Measurements from ENCODE around the gene DMD. TPM values are rescaled to one million over a fixed set of nuclear protein-coding genes. Genes with fewer than 3 reads are reported as not detected.

Gene DMD
- total RNA-seq, 2 donors from 2014 or later, result 19.6 to 24.9 TPM

DNA sequence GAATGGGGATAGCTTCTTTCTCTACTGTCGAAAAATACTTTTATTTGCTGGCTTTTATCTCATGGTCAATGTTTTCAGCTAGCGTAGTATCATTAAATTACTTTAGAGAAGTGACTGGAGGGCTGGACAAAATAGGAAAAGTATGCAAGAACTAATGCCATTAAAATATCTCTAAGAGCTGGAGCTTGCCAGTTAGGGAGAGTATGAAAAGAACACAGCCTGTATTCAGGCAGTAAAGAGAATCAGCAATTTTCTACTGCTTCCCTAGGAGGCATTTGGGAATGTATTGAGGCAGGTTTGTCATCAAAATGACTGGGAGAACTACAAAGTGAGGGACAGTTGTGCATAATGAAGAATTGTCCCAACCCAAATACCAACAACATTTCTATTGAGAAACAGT, 2096.5 kb downstream of the DMD start:
- no peak overlapping the region for H3K27ac Mint-ChIP-seq
- H3K9me3 ChIP-seq (ENCODE audit: control insufficient read depth, low read length), result no peaks in the 10 kb centered on the region
- WGBS, 2 experiments (ENCODE audit: insufficient coverage in 1 of 2, insufficient read length in 1 of 2), result 100% methylated on average over 2 of the region's 2 CpGs; no CpG with 5 or more reads in 1 of the 2 experiments

DNA sequence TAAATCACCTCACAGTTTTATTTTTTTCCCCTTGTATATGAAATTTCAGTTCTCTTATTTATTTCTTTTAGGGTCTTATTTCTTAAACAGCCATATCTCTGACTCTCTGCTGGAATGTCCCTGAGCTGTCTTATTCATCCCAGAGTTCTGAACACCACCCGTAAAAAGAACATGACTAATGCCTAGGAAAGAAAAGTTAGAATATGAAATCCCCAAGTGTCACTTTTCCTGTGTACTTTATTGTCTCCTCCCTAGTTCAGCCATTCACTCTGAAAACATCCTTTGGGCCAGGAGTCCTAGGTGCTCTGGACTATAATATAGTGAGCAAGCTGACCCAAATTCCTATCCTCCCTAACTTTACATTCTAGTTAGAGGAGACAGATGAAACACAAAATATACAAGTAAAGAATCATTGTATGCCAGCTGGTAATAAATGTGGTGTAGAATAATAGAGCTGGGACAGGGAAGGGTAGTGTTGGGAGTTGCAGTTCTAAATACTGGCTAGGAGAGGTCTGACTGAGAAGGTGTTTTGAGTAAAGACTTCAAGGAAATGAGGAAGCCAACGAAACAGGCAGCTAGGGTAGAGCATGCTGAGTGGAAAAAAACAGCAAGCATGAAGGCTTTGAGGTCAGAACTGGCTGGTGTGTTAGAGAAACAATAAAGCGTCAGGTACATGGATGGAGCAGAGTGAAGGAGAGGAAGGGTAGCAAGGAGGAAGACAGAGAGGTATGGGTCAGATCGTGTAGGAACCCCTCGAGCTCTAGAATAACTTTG, 2098.9 kb downstream of the DMD start:
- Mint-ChIP-seq H3K9me3 (peaks cover 52% of the 10 kb centered on the region), H3K36me3 (ENCODE audit: low read depth) (no peaks in the 10 kb centered on the region), H3K27me3 (ENCODE audit: insufficient read depth) (peaks cover 5% of the 10 kb centered on the region), H3K4me1 (peaks cover 2% of the 10 kb centered on the region), H3K27ac (no peak overlapping the region), H3K4me3 (no peak overlapping the region)
- H3K27ac ChIP-seq (ENCODE audit: low read depth, low read length), result no peak overlapping the region
- no peaks in the 10 kb centered on the region for H3K4me1 ChIP-seq (ENCODE audit: control insufficient read depth, insufficient read depth, low read length)
- no peak overlapping the region for H3K4me3 ChIP-seq (ENCODE audit: low read length)
- no peak for DNase-seq
- no peaks in the 10 kb centered on the region for H3K36me3 ChIP-seq (ENCODE audit: control insufficient read depth, insufficient read depth, low read length)
- H3K27me3 ChIP-seq (ENCODE audit: control insufficient read depth, insufficient read depth, low read length, poor library complexity, severe bottlenecking), result no peaks in the 10 kb centered on the region
- TF ChIP-seq, protein P1, sequence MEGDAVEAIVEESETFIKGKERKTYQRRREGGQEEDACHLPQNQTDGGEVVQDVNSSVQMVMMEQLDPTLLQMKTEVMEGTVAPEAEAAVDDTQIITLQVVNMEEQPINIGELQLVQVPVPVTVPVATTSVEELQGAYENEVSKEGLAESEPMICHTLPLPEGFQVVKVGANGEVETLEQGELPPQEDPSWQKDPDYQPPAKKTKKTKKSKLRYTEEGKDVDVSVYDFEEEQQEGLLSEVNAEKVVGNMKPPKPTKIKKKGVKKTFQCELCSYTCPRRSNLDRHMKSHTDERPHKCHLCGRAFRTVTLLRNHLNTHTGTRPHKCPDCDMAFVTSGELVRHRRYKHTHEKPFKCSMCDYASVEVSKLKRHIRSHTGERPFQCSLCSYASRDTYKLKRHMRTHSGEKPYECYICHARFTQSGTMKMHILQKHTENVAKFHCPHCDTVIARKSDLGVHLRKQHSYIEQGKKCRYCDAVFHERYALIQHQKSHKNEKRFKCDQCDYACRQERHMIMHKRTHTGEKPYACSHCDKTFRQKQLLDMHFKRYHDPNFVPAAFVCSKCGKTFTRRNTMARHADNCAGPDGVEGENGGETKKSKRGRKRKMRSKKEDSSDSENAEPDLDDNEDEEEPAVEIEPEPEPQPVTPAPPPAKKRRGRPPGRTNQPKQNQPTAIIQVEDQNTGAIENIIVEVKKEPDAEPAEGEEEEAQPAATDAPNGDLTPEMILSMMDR (conservative IDR thresholded peaks at IDR 0.05), result no peak
- H3K9ac ChIP-seq (ENCODE audit: extremely low read depth, low read length, poor library complexity, severe bottlenecking), result no peak overlapping the region
- H3K9me3 ChIP-seq (ENCODE audit: control insufficient read depth, low read length), result no peaks in the 10 kb centered on the region
- 88% methylated on average over 4 of the region's 5 CpGs; no CpG with 5 or more reads in 1 of the 2 experiments for WGBS, 2 experiments (ENCODE audit: insufficient coverage in 1 of 2, insufficient read length in 1 of 2)

More for the DNA sequence above, 2096.5 kb downstream of the DMD start:
- Histone ChIP-seq H3K4me1 (ENCODE audit: control insufficient read depth, insufficient read depth, low read length) (no peaks in the 10 kb centered on the region), H3K9ac (ENCODE audit: extremely low read depth, low read length, poor library complexity, severe bottlenecking) (no peak overlapping the region), H3K27ac (ENCODE audit: low read depth, low read length) (no peak overlapping the region), H3K4me3 (ENCODE audit: low read length) (no peak overlapping the region), H3K27me3 (ENCODE audit: control insufficient read depth, insufficient read depth, low read length, poor library complexity, severe bottlenecking) (no peaks in the 10 kb centered on the region), H3K36me3 (ENCODE audit: control insufficient read depth, insufficient read depth, low read length) (no peaks in the 10 kb centered on the region)
- DNase-seq, result no peak
- H3K36me3 Mint-ChIP-seq (ENCODE audit: low read depth), result no peaks in the 10 kb centered on the region
- peaks cover 5% of the 10 kb centered on the region for H3K27me3 Mint-ChIP-seq (ENCODE audit: insufficient read depth)
- peaks cover 41% of the 10 kb centered on the region for H3K9me3 Mint-ChIP-seq
- TF ChIP-seq, protein P1 (conservative IDR thresholded peaks at IDR 0.05), result no peak
- no peaks in the 10 kb centered on the region for H3K4me1 Mint-ChIP-seq
- H3K4me3 Mint-ChIP-seq, result no peak overlapping the region

DNA sequence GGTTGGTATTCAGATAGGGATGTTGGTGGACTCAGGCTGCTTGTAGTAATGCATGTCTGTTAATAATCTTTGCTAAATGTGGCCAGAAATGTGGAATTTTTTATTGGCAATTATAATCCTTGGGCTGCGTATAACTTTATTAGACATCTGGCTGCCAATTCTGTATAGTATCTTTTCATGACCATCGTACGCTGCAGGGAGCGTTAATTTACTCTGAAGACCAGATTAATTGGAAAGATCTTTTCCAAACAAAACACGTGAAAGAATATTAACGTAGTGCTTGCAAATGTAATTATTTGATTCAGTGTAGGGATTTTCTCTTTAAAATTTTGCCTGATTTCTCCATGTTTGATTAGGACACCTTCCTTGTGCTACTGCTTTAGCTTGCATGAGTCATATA, 2100.7 kb downstream of the DMD start:
- no peak overlapping the region for H3K4me3 ChIP-seq (ENCODE audit: low read length)
- no peaks in the 10 kb centered on the region for H3K36me3 Mint-ChIP-seq (ENCODE audit: low read depth)
- TF ChIP-seq, protein P1 (conservative IDR thresholded peaks at IDR 0.05), result no peak
- H3K4me3 Mint-ChIP-seq, result no peak overlapping the region
- H3K27me3 Mint-ChIP-seq (ENCODE audit: insufficient read depth), result peaks cover 5% of the 10 kb centered on the region
- WGBS, 2 experiments (ENCODE audit: insufficient coverage in 1 of 2, insufficient read length in 1 of 2), result 94 to 100% methylated on average over 1 to 6 of the region's 6 CpGs
- H3K4me1 Mint-ChIP-seq, result peaks cover 8% of the 10 kb centered on the region
- no peak for DNase-seq
- no peaks in the 10 kb centered on the region for H3K4me1 ChIP-seq (ENCODE audit: control insufficient read depth, insufficient read depth, low read length)
- no peaks in the 10 kb centered on the region for H3K27me3 ChIP-seq (ENCODE audit: control insufficient read depth, insufficient read depth, low read length, poor library complexity, severe bottlenecking)
- H3K9me3 Mint-ChIP-seq, result peaks cover 63% of the 10 kb centered on the region
- no peak overlapping the region for H3K9ac ChIP-seq (ENCODE audit: extremely low read depth, low read length, poor library complexity, severe bottlenecking)
- H3K27ac Mint-ChIP-seq, result no peak overlapping the region
- H3K9me3 ChIP-seq (ENCODE audit: control insufficient read depth, low read length), result no peaks in the 10 kb centered on the region
- H3K27ac ChIP-seq (ENCODE audit: low read depth, low read length), result no peak overlapping the region
- no peaks in the 10 kb centered on the region for H3K36me3 ChIP-seq (ENCODE audit: control insufficient read depth, insufficient read depth, low read length)
